ENCODE data around the gene RPTOR. TPM values are rescaled to one million over a fixed set of nuclear protein-coding genes. Genes with fewer than 3 reads are reported as not detected.

The RPTOR gene
- polyA plus RNA-seq, 2 donors, result 7.1 to 10.5 TPM

- 94% methylated on average over 39 to 40 of the region's 40 CpGs for WGBS, 2 donors
- peaks cover 10 to 53% of the 10 kb centered on the region in 2 donors for H3K36me3 ChIP-seq (ENCODE audit: control insufficient read depth in 2 of 2, insufficient read depth in 2 of 2, low read length in 1 of 2)
- H3K4me1 ChIP-seq (ENCODE audit: control insufficient read depth in 2 of 2, insufficient read depth in 2 of 2, low read length in 1 of 2), result peaks cover 9 to 11% of the 10 kb centered on the region in 2 donors
- peaks cover 0 to 7% of the 10 kb centered on the region in 2 donors for H3K27me3 ChIP-seq (ENCODE audit: control insufficient read depth in 1 of 2, insufficient read depth in 2 of 2, low read length in 2 of 2)
- H3K9me3 ChIP-seq (ENCODE audit: control insufficient read depth in 2 of 2, insufficient read depth in 1 of 2, low read depth in 1 of 2, low read length in 1 of 2), result no peaks in the 10 kb centered on the region
- no peak overlapping the region for H3K4me3 ChIP-seq (ENCODE audit: low read depth in 1 of 2, low read length in 2 of 2)
- H3K27ac ChIP-seq (ENCODE audit: low read depth in 2 of 2, low read length in 1 of 2), result no peak overlapping the region
These were observed 455.1 kb downstream of the RPTOR start for GRCh38 chr17:80999536-81000333.

- Histone ChIP-seq H3K4me1 (ENCODE audit: control insufficient read depth in 2 of 2, insufficient read depth in 2 of 2, low read length in 1 of 2) (peaks cover 6 to 11% of the 10 kb centered on the region in 2 donors), H3K36me3 (ENCODE audit: control insufficient read depth in 2 of 2, insufficient read depth in 2 of 2, low read length in 1 of 2) (peaks cover 10 to 50% of the 10 kb centered on the region in 2 donors), H3K27ac (ENCODE audit: low read depth in 2 of 2, low read length in 1 of 2) (no peak overlapping the region), H3K4me3 (ENCODE audit: low read depth in 1 of 2, low read length in 2 of 2) (no peak overlapping the region), H3K27me3 (ENCODE audit: control insufficient read depth in 1 of 2, insufficient read depth in 2 of 2, low read length in 2 of 2) (peaks cover 0 to 8% of the 10 kb centered on the region in 2 donors), H3K9me3 (ENCODE audit: control insufficient read depth in 2 of 2, insufficient read depth in 1 of 2, low read depth in 1 of 2, low read length in 1 of 2) (no peaks in the 10 kb centered on the region)
- 91 to 94% methylated on average over 8 of the region's 8 CpGs for WGBS, 2 donors
These were observed 455.6 kb downstream of the RPTOR start for GRCh38 chr17:81000334-81000630.

DNA sequence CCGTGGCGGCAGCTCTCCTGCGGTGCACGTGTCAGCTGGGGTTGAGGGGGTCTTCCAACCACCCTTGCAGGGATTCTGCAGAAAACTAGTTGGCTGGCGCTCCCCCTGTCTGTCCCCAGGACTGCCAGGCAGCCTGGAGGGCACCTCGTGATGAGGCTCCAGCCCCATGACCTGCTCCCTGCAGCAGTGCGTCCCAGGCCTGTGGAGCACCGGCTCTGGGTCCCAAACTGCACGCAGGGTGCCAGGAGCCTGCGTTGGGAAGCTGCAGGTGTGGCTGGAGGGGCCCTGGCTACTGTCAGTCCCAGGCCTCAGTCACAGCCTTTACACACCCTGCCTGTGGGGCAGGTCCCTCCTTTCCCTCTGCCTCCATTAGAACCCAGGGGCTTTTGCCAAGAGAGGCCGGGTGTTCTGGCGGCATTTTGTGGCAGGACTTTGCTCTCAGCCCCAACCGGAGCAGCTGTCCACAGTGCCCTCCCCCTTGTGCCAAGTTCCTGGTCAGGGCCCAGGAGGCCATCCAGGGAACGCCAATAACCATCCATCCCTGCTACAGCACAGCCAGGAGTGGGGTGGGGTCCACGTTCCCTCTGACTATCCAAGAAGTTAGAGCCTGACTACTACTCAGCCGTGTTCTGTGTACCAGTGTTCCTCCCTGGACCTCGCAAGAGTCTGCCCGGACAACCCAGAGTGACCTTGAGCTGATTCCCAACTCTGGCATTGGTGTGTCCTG lies 456.2 kb downstream of the RPTOR start:
- H3K27me3 ChIP-seq (ENCODE audit: control insufficient read depth in 1 of 2, insufficient read depth in 2 of 2, low read length in 2 of 2), result peaks cover 0 to 8% of the 10 kb centered on the region in 2 donors
- peaks cover 10 to 45% of the 10 kb centered on the region in 2 donors for H3K36me3 ChIP-seq (ENCODE audit: control insufficient read depth in 2 of 2, insufficient read depth in 2 of 2, low read length in 1 of 2)
- H3K9me3 ChIP-seq (ENCODE audit: control insufficient read depth in 2 of 2, insufficient read depth in 1 of 2, low read depth in 1 of 2, low read length in 1 of 2), result no peaks in the 10 kb centered on the region
- WGBS, 2 donors, result 71 to 81% methylated on average over 18 of the region's 18 CpGs
- no peak overlapping the region for H3K4me3 ChIP-seq (ENCODE audit: low read depth in 1 of 2, low read length in 2 of 2)
- H3K4me1 ChIP-seq (ENCODE audit: control insufficient read depth in 2 of 2, insufficient read depth in 2 of 2, low read length in 1 of 2), result peaks cover 6 to 11% of the 10 kb centered on the region in 2 donors
- no peak overlapping the region for H3K27ac ChIP-seq (ENCODE audit: low read depth in 2 of 2, low read length in 1 of 2)

DNA sequence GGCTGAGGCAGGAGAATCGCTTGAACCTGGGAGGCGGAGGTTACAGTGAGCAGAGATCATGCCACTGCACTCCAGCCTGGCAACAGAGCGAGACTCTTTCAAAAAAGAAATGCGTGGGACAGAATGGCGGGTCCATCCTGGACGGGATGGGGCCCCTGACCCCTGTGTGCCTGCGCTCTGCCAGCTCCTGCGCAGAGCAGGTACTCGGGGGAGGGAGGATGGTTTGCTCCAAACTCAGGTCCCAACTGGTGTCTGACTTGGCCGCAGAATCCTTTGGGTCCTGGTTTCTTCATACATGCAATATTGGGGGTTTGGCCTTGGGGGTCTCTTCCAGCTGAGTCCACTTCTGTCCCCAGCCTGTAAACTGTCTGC lies 457.4 kb downstream of the RPTOR start:
- Histone ChIP-seq H3K36me3 (ENCODE audit: control insufficient read depth in 2 of 2, insufficient read depth in 2 of 2, low read length in 1 of 2) (peaks cover 10 to 34% of the 10 kb centered on the region in 2 donors), H3K9me3 (ENCODE audit: control insufficient read depth in 2 of 2, insufficient read depth in 1 of 2, low read depth in 1 of 2, low read length in 1 of 2) (no peaks in the 10 kb centered on the region), H3K27ac (ENCODE audit: low read depth in 2 of 2, low read length in 1 of 2) (no peak overlapping the region), H3K4me1 (ENCODE audit: control insufficient read depth in 2 of 2, insufficient read depth in 2 of 2, low read length in 1 of 2) (peaks cover 6 to 11% of the 10 kb centered on the region in 2 donors), H3K4me3 (ENCODE audit: low read depth in 1 of 2, low read length in 2 of 2) (no peak overlapping the region), H3K27me3 (ENCODE audit: control insufficient read depth in 1 of 2, insufficient read depth in 2 of 2, low read length in 2 of 2) (peaks cover 0 to 8% of the 10 kb centered on the region in 2 donors)
- 68 to 71% methylated on average over 8 to 10 of the region's 10 CpGs for WGBS, 2 donors

- no peak overlapping the region for H3K27ac ChIP-seq (ENCODE audit: low read depth in 2 of 2, low read length in 1 of 2)
- H3K4me3 ChIP-seq (ENCODE audit: low read depth in 1 of 2, low read length in 2 of 2), result no peak overlapping the region
- peaks cover 6 to 11% of the 10 kb centered on the region in 2 donors for H3K4me1 ChIP-seq (ENCODE audit: control insufficient read depth in 2 of 2, insufficient read depth in 2 of 2, low read length in 1 of 2)
- H3K9me3 ChIP-seq (ENCODE audit: control insufficient read depth in 2 of 2, insufficient read depth in 1 of 2, low read depth in 1 of 2, low read length in 1 of 2), result no peaks in the 10 kb centered on the region
- H3K27me3 ChIP-seq (ENCODE audit: control insufficient read depth in 1 of 2, insufficient read depth in 2 of 2, low read length in 2 of 2), result peaks cover 0 to 8% of the 10 kb centered on the region in 2 donors
- 39 to 45% methylated on average over 18 to 21 of the region's 21 CpGs for WGBS, 2 donors
- H3K36me3 ChIP-seq (ENCODE audit: control insufficient read depth in 2 of 2, insufficient read depth in 2 of 2, low read length in 1 of 2), result peaks cover 10 to 27% of the 10 kb centered on the region in 2 donors
These were observed 458.0 kb downstream of the RPTOR start for GRCh38 chr17:81002409-81003361.

DNA sequence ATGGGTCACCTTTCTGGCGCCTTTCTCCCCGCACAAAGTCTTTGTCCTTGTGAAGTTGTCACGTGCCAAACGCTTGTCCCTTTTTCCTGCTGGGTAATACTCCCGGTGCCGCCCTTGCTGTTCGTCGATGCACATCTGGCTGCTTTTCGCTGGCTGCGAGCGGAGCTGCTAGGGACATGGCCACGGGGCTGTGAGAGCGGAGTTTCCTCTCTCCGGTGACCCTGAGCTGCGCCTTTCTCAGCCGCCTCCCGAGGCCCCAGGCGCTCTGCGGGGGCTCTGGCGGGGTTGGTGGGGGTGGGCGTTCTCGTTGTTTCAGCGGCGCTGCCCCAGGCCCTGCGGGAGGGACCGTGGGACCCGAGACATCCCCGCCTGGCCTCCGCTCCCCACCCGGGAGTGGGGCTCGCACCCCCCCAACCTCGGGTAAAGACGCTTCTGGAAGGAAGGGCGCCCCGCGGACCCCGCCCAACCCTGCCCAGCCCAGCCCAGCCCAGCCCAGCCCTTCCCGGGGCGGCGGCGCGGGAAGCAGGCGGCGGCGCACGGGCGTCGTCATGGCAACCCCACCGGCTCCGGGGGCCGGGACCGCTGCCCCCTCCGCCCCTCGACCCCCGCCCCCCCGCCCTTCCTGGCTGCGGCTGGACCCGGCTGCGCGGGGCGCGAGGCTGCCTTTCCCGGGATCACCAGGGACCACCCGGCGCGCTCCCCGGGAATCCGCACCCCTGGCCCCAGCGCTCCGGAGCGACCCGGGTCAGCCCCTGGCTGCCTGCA lies 459.3 kb downstream of the RPTOR start:
- no peaks in the 10 kb centered on the region for H3K9me3 ChIP-seq (ENCODE audit: control insufficient read depth in 2 of 2, insufficient read depth in 1 of 2, low read depth in 1 of 2, low read length in 1 of 2)
- peaks cover 2 to 15% of the 10 kb centered on the region in 2 donors for H3K36me3 ChIP-seq (ENCODE audit: control insufficient read depth in 2 of 2, insufficient read depth in 2 of 2, low read length in 1 of 2)
- peaks cover 0 to 8% of the 10 kb centered on the region in 2 donors for H3K27me3 ChIP-seq (ENCODE audit: control insufficient read depth in 1 of 2, insufficient read depth in 2 of 2, low read length in 2 of 2)
- peak overlapping the region in 1 of 2 donors; percentile 2 for H3K4me3 ChIP-seq (ENCODE audit: low read depth in 1 of 2, low read length in 2 of 2)
- peaks cover 6 to 11% of the 10 kb centered on the region in 2 donors for H3K4me1 ChIP-seq (ENCODE audit: control insufficient read depth in 2 of 2, insufficient read depth in 2 of 2, low read length in 1 of 2)
- no peak overlapping the region for H3K27ac ChIP-seq (ENCODE audit: low read depth in 2 of 2, low read length in 1 of 2)
- WGBS, 2 donors, result 4 to 5% methylated on average over 50 to 72 of the region's 72 CpGs

GRCh38 chr17:81006891-81007290 lies 462.3 kb downstream of the RPTOR start:
- no peaks in the 10 kb centered on the region for H3K9me3 ChIP-seq (ENCODE audit: control insufficient read depth in 2 of 2, insufficient read depth in 1 of 2, low read depth in 1 of 2, low read length in 1 of 2)
- 65 to 70% methylated on average over 10 of the region's 10 CpGs for WGBS, 2 donors
- peaks cover 6 to 11% of the 10 kb centered on the region in 2 donors for H3K4me1 ChIP-seq (ENCODE audit: control insufficient read depth in 2 of 2, insufficient read depth in 2 of 2, low read length in 1 of 2)
- H3K36me3 ChIP-seq (ENCODE audit: control insufficient read depth in 2 of 2, insufficient read depth in 2 of 2, low read length in 1 of 2), result no peaks in the 10 kb centered on the region
- H3K27me3 ChIP-seq (ENCODE audit: control insufficient read depth in 1 of 2, insufficient read depth in 2 of 2, low read length in 2 of 2), result peaks cover 0 to 8% of the 10 kb centered on the region in 2 donors
- H3K27ac ChIP-seq (ENCODE audit: low read depth in 2 of 2, low read length in 1 of 2), result no peak overlapping the region
- no peak overlapping the region for H3K4me3 ChIP-seq (ENCODE audit: low read depth in 1 of 2, low read length in 2 of 2)

DNA sequence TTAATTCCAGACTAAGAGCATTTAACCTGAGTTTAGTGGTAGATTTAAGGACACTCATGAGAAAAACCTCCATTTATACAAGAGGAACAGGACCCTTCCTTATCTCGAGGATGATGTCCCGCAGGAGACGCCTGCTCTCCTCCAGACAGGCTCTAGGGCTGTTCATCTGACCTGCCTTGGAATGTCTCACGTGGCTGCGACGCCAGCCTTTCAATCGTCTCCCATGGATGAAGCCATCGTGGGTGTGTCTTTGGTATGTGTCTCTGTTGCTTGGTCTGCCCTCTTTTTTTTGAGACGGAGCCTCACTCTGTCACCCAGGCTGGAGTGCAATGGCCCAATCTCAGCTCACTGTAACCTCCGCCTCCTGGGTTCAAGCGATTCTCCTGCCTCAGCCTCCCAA lies 463.5 kb downstream of the RPTOR start:
- no peak overlapping the region for H3K4me3 ChIP-seq (ENCODE audit: low read depth in 1 of 2, low read length in 2 of 2)
- 88% methylated on average over 11 of the region's 11 CpGs for WGBS, 2 donors

More for the DNA sequence above, 463.5 kb downstream of the RPTOR start:
- Histone ChIP-seq H3K27me3 (ENCODE audit: control insufficient read depth in 1 of 2, insufficient read depth in 2 of 2, low read length in 2 of 2) (peaks cover 0 to 8% of the 10 kb centered on the region in 2 donors), H3K27ac (ENCODE audit: low read depth in 2 of 2, low read length in 1 of 2) (no peak overlapping the region), H3K9me3 (ENCODE audit: control insufficient read depth in 2 of 2, insufficient read depth in 1 of 2, low read depth in 1 of 2, low read length in 1 of 2) (no peaks in the 10 kb centered on the region), H3K36me3 (ENCODE audit: control insufficient read depth in 2 of 2, insufficient read depth in 2 of 2, low read length in 1 of 2) (no peaks in the 10 kb centered on the region), H3K4me1 (ENCODE audit: control insufficient read depth in 2 of 2, insufficient read depth in 2 of 2, low read length in 1 of 2) (peaks cover 6% of the 10 kb centered on the region in 2 donors)
